ENCODE measurements around the gene DAAM2. TPM values are rescaled to one million over a fixed set of nuclear protein-coding genes. Genes with fewer than 3 reads are reported as not detected.

The DAAM2 gene
- total RNA-seq, 2 experiments from 2014 or later, result not detected

GRCh38 chr6:39824030-39824926 is 32.1 kb downstream of the DAAM2 start:
- Mint-ChIP-seq H3K27me3 (no peaks in the 10 kb centered on the region), H3K27ac (no peak overlapping the region), H3K4me1 (ENCODE audit: low read depth) (no peaks in the 10 kb centered on the region), H3K36me3 (no peaks in the 10 kb centered on the region), H3K9me3 (no peaks in the 10 kb centered on the region), H3K4me3 (no peak overlapping the region)
- CTCF ChIA-PET, result no interaction called here
- no peak for DNase-seq
- intact Hi-C loops (cut with micrococcal nuclease), result no loop called here
- POLR2A ChIA-PET, result no interaction called here

- intact Hi-C loops (cut with micrococcal nuclease), result no loop called here
- DNase-seq, result no peak
- H3K4me1 Mint-ChIP-seq (ENCODE audit: low read depth), result no peaks in the 10 kb centered on the region
- CTCF ChIA-PET, result no interaction called here
- H3K36me3 Mint-ChIP-seq, result no peaks in the 10 kb centered on the region
- POLR2A ChIA-PET, result no interaction called here
- no peak overlapping the region for H3K27ac Mint-ChIP-seq
- H3K4me3 Mint-ChIP-seq, result no peak overlapping the region
- H3K9me3 Mint-ChIP-seq, result no peaks in the 10 kb centered on the region
- no peaks in the 10 kb centered on the region for H3K27me3 Mint-ChIP-seq
Observed at GRCh38 chr6:39829331-39829730, 37.2 kb downstream of the DAAM2 start.

- ChIA-PET POLR2A (no interaction called here), CTCF (no interaction called here)
- H3K36me3 Mint-ChIP-seq, result no peaks in the 10 kb centered on the region
- H3K9me3 Mint-ChIP-seq, result no peaks in the 10 kb centered on the region
- H3K4me1 Mint-ChIP-seq (ENCODE audit: low read depth), result no peaks in the 10 kb centered on the region
- no peak for DNase-seq
- no peak overlapping the region for H3K27ac Mint-ChIP-seq
- no peaks in the 10 kb centered on the region for H3K27me3 Mint-ChIP-seq
- intact Hi-C loops (cut with micrococcal nuclease), result no loop called here
- H3K4me3 Mint-ChIP-seq, result no peak overlapping the region
Observed at GRCh38 chr6:39830444-39830843, 38.3 kb downstream of the DAAM2 start.

- Mint-ChIP-seq H3K27ac (no peak overlapping the region), H3K9me3 (no peaks in the 10 kb centered on the region), H3K4me1 (ENCODE audit: low read depth) (no peaks in the 10 kb centered on the region), H3K36me3 (no peaks in the 10 kb centered on the region), H3K4me3 (no peak overlapping the region), H3K27me3 (no peaks in the 10 kb centered on the region)
- POLR2A ChIA-PET, result interaction anchor here (0.6 kb wide), 1 partner anchor 487 kb away, joined by 3 read pairs; no protein-coding TSS in a partner anchor
- CTCF ChIA-PET, result no interaction called here
- intact Hi-C loops (cut with micrococcal nuclease), result no loop called here
- DNase-seq, result no peak
Observed at GRCh38 chr6:39831701-39832100, 39.5 kb downstream of the DAAM2 start.

GRCh38 chr6:39834278-39834677 is 42.1 kb downstream of the DAAM2 start:
- Mint-ChIP-seq H3K4me3 (no peak overlapping the region), H3K36me3 (no peaks in the 10 kb centered on the region), H3K4me1 (ENCODE audit: low read depth) (no peaks in the 10 kb centered on the region), H3K9me3 (no peaks in the 10 kb centered on the region), H3K27ac (no peak overlapping the region), H3K27me3 (peaks cover 9% of the 10 kb centered on the region)
- ChIA-PET POLR2A (no interaction called here), CTCF (no interaction called here)
- DNase-seq, result no peak
- intact Hi-C loops (cut with micrococcal nuclease), result no loop called here

GRCh38 chr6:39834866-39835265 is 42.7 kb downstream of the DAAM2 start:
- CTCF ChIA-PET, result interaction anchor here (1.2 kb wide), 1 partner anchor 31 kb away, joined by 3 read pairs; no protein-coding TSS in a partner anchor
- Mint-ChIP-seq H3K4me1 (ENCODE audit: low read depth) (no peaks in the 10 kb centered on the region), H3K9me3 (no peaks in the 10 kb centered on the region), H3K36me3 (no peaks in the 10 kb centered on the region), H3K4me3 (no peak overlapping the region), H3K27ac (no peak overlapping the region), H3K27me3 (peaks cover 11% of the 10 kb centered on the region)
- no peak for DNase-seq
- intact Hi-C loops (cut with micrococcal nuclease), result no loop called here
- POLR2A ChIA-PET, result no interaction called here

- H3K4me1 Mint-ChIP-seq (ENCODE audit: low read depth), result no peaks in the 10 kb centered on the region
- peaks cover 13% of the 10 kb centered on the region for H3K27me3 Mint-ChIP-seq
- no peaks in the 10 kb centered on the region for H3K36me3 Mint-ChIP-seq
- H3K9me3 Mint-ChIP-seq, result no peaks in the 10 kb centered on the region
- DNase-seq, result no peak
- H3K27ac Mint-ChIP-seq, result no peak overlapping the region
- POLR2A ChIA-PET, result no interaction called here
- CTCF ChIA-PET, result interaction anchor here (1.2 kb wide), 1 partner anchor 30 kb away, joined by 3 read pairs; no protein-coding TSS in a partner anchor
- intact Hi-C loops (cut with micrococcal nuclease), result no loop called here
- no peak overlapping the region for H3K4me3 Mint-ChIP-seq
Observed at GRCh38 chr6:39835821-39836295, 43.7 kb downstream of the DAAM2 start.

GRCh38 chr6:39836606-39837005 is 44.4 kb downstream of the DAAM2 start:
- Mint-ChIP-seq H3K36me3 (no peaks in the 10 kb centered on the region), H3K4me3 (no peak overlapping the region), H3K9me3 (no peaks in the 10 kb centered on the region), H3K27ac (no peak overlapping the region), H3K4me1 (ENCODE audit: low read depth) (no peaks in the 10 kb centered on the region), H3K27me3 (peaks cover 13% of the 10 kb centered on the region)
- ChIA-PET CTCF (no interaction called here), POLR2A (no interaction called here)
- intact Hi-C loops (cut with micrococcal nuclease), result no loop called here
- DNase-seq, result no peak

- Mint-ChIP-seq H3K36me3 (no peaks in the 10 kb centered on the region), H3K27me3 (peaks cover 13% of the 10 kb centered on the region), H3K27ac (no peak overlapping the region), H3K4me3 (no peak overlapping the region), H3K9me3 (no peaks in the 10 kb centered on the region), H3K4me1 (ENCODE audit: low read depth) (no peaks in the 10 kb centered on the region)
- intact Hi-C loops (cut with micrococcal nuclease), result no loop called here
- ChIA-PET POLR2A (no interaction called here), CTCF (interaction anchor here (0.7 kb wide), 1 partner anchor 474 kb away, joined by 3 read pairs; no protein-coding TSS in a partner anchor)
- DNase-seq, result no peak
Observed at GRCh38 chr6:39839445-39839844, 47.3 kb downstream of the DAAM2 start.

GRCh38 chr6:39840781-39841180 is 48.6 kb downstream of the DAAM2 start:
- Mint-ChIP-seq H3K4me3 (no peak overlapping the region), H3K9me3 (no peaks in the 10 kb centered on the region), H3K36me3 (no peaks in the 10 kb centered on the region), H3K27ac (no peak overlapping the region), H3K4me1 (ENCODE audit: low read depth) (no peaks in the 10 kb centered on the region), H3K27me3 (peaks cover 13% of the 10 kb centered on the region)
- ChIA-PET CTCF (no interaction called here), POLR2A (no interaction called here)
- DNase-seq, result no peak
- intact Hi-C loops (cut with micrococcal nuclease), result no loop called here

- no peak overlapping the region for H3K27ac Mint-ChIP-seq
- intact Hi-C loops (cut with micrococcal nuclease), result no loop called here
- POLR2A ChIA-PET, result no interaction called here
- H3K9me3 Mint-ChIP-seq, result no peaks in the 10 kb centered on the region
- CTCF ChIA-PET, result no interaction called here
- H3K36me3 Mint-ChIP-seq, result no peaks in the 10 kb centered on the region
- H3K4me1 Mint-ChIP-seq (ENCODE audit: low read depth), result no peaks in the 10 kb centered on the region
- no peak overlapping the region for H3K4me3 Mint-ChIP-seq
- peaks cover 13% of the 10 kb centered on the region for H3K27me3 Mint-ChIP-seq
- DNase-seq, result no peak
Observed at GRCh38 chr6:39841291-39841690, 49.1 kb downstream of the DAAM2 start.

GRCh38 chr6:39841923-39842322 is 49.7 kb downstream of the DAAM2 start:
- Mint-ChIP-seq H3K4me3 (no peak overlapping the region), H3K4me1 (ENCODE audit: low read depth) (no peaks in the 10 kb centered on the region), H3K27me3 (peaks cover 13% of the 10 kb centered on the region), H3K27ac (no peak overlapping the region), H3K9me3 (no peaks in the 10 kb centered on the region), H3K36me3 (no peaks in the 10 kb centered on the region)
- ChIA-PET CTCF (no interaction called here), POLR2A (no interaction called here)
- no peak for DNase-seq
- intact Hi-C loops (cut with micrococcal nuclease), result no loop called here

Data from activated CD4-positive, alpha-beta memory T cell treated with anti-CD3 and anti-CD28 coated beads for 36 hours (primary cell).